ENCODE data around the gene LCN9. TPM values are rescaled to one million over a fixed set of nuclear protein-coding genes. Genes with fewer than 3 reads are reported as not detected.
A peak's percentile ranks its signal among the peaks of the same experiment; 100 is the strongest.

The LCN9 gene
- total and polyA plus RNA-seq, 9 of the 15 experiments (the other 6 are each of a cell fraction or from before 2014, with no cell fraction given), result not detected

GRCh38 chr9:135705376-135705775, 42.3 kb downstream of the LCN9 start:
- H3K36me3 ChIP-seq (ENCODE audit: control insufficient read depth, insufficient read depth, low read length), result no peaks in the 10 kb centered on the region
- no peak overlapping the region for H3K9ac ChIP-seq (ENCODE audit: insufficient read depth in 1 of 2, low read depth in 2 of 2, low read length in 2 of 2)
- POLR2A ChIA-PET, result no interaction called here
- FAIRE-seq, result no peak
- no peak for DNase-seq (ENCODE audit: extremely low read depth in 1 of 4, low spot score in 3 of 4)
- in situ Hi-C loops (cut with MboI), result no loop called here
- intact Hi-C loops (cut with micrococcal nuclease), result loop anchor here (10.0 kb wide), 1 partner anchor 89 kb away; no protein-coding TSS in a partner anchor
- CTCF ChIA-PET (ENCODE audit: low intra/inter-chr PET ratio), result no interaction called here
- peak; percentile 31; the same call in 1 of the 2 replicates for TF ChIP-seq NFIC (IDR thresholded peaks at IDR 0.05)
- TF ChIP-seq BDP1 (IDR thresholded peaks at IDR 0.05; ENCODE audit: insufficient read depth, insufficient read length), result no peak
- no peaks in the 10 kb centered on the region for H3K79me2 ChIP-seq (ENCODE audit: control insufficient read depth, insufficient read depth, low read length)
- BruUV-seq (replicated peaks), result no TSS peak
- H3K27ac ChIP-seq (ENCODE audit: extremely low read depth, low read depth, low read length), result no peak overlapping the region
- no peak overlapping the region for H3K4me2 ChIP-seq (ENCODE audit: insufficient read depth, low read length)
- ATAC-seq, result no peak
- no peaks in the 10 kb centered on the region for H3K9me1 ChIP-seq (ENCODE audit: control insufficient read depth, insufficient read depth, low read length)
- peaks cover 0 to 37% of the 10 kb centered on the region in 2 experiments; a peak in 2 of 5 replicates for H3K4me1 ChIP-seq (replicated peaks in 1 of 2; ENCODE audit: control insufficient read depth in 2 of 2, insufficient read depth in 2 of 2, low read length in 2 of 2)
- H2AFZ ChIP-seq (ENCODE audit: low read depth, low read length), result no peak overlapping the region
- peaks cover 3% of the 10 kb centered on the region for H4K20me1 ChIP-seq (replicated peaks; ENCODE audit: control insufficient read depth, insufficient read depth, low read length)
- WGBS (ENCODE audit: insufficient coverage, low coverage, missing lambda C conversion rate), result 14% methylated on average over 14 of the region's 14 CpGs
- no peaks in the 10 kb centered on the region for H3K9me3 ChIP-seq (replicated peaks; ENCODE audit: control insufficient read depth, insufficient read depth, low read depth, low read length)
- H3K4me3 ChIP-seq, result no peak overlapping the region
- peaks cover 5 to 40% of the 10 kb centered on the region in 2 experiments; a peak in 4 of 5 replicates for H3K27me3 ChIP-seq (ENCODE audit: control insufficient read depth in 2 of 2, insufficient read depth in 2 of 2, low read length in 2 of 2)

GRCh38 chr9:135706288-135706687, 43.2 kb downstream of the LCN9 start:
- peaks cover 5 to 47% of the 10 kb centered on the region in 2 experiments; a peak in 4 of 5 replicates for H3K27me3 ChIP-seq (ENCODE audit: control insufficient read depth in 2 of 2, insufficient read depth in 2 of 2, low read length in 2 of 2)
- no peak for TF ChIP-seq GABPA (tag; conservative IDR thresholded peaks at IDR 0.05; ENCODE audit: low read depth)
- no peak for TF ChIP-seq MCM7 (IDR thresholded peaks at IDR 0.05)
- no peak for TF ChIP-seq FOXJ3 (CRISPR knock-in tag; IDR thresholded peaks at IDR 0.05)
- TF ChIP-seq TRIM28 (IDR thresholded peaks at IDR 0.05), result no peak
- TF ChIP-seq SPI1 (IDR thresholded peaks at IDR 0.05; ENCODE audit: borderline replicate concordance, low read depth, low read length), result no peak
- no peak for TF ChIP-seq U2AF1 (optimal IDR thresholded peaks at IDR 0.05; ENCODE audit: low read depth, low read length)
- TF ChIP-seq ZNF445 (CRISPR knock-in tag; IDR thresholded peaks at IDR 0.05; ENCODE audit: low read depth), result no peak
- TF ChIP-seq ZNF644 (tag; IDR thresholded peaks at IDR 0.05; ENCODE audit: low read depth), result no peak
- TF ChIP-seq TEAD2 (tag; IDR thresholded peaks at IDR 0.05), result no peak
- FAIRE-seq (no peak), ATAC-seq (no peak), DNase-seq (ENCODE audit: extremely low read depth in 1 of 4, low spot score in 3 of 4) (no peak)
- in situ Hi-C loops (cut with MboI) (no loop called here), intact Hi-C loops (cut with micrococcal nuclease) (loop anchor here (10.0 kb wide), 1 partner anchor 89 kb away; no protein-coding TSS in a partner anchor)
- no peaks in the 10 kb centered on the region for H3K9me3 ChIP-seq (replicated peaks; ENCODE audit: control insufficient read depth, insufficient read depth, low read depth, low read length)
- H3K36me3 ChIP-seq (ENCODE audit: control insufficient read depth, insufficient read depth, low read length), result no peaks in the 10 kb centered on the region
- peaks cover 0 to 30% of the 10 kb centered on the region in 2 experiments; a peak in 2 of 5 replicates for H3K4me1 ChIP-seq (replicated peaks in 1 of 2; ENCODE audit: control insufficient read depth in 2 of 2, insufficient read depth in 2 of 2, low read length in 2 of 2)
- BruUV-seq (replicated peaks), result no TSS peak
- no peak overlapping the region for H3K27ac ChIP-seq (ENCODE audit: extremely low read depth, low read depth, low read length)
- H3K9ac ChIP-seq (ENCODE audit: insufficient read depth in 1 of 2, low read depth in 2 of 2, low read length in 2 of 2), result no peak overlapping the region; a peak in 1 of 4 replicates
- H3K4me3 ChIP-seq, result no peak overlapping the region
- ChIA-PET POLR2A (interaction anchor here (0.6 kb wide), 1 partner anchor 822 kb away, joined by 3 read pairs; no protein-coding TSS in a partner anchor), CTCF (ENCODE audit: low intra/inter-chr PET ratio) (no interaction called here)
- no peaks in the 10 kb centered on the region for H3K9me1 ChIP-seq (ENCODE audit: control insufficient read depth, insufficient read depth, low read length)
- 3% methylated on average over 7 of the region's 9 CpGs for WGBS (ENCODE audit: insufficient coverage, low coverage, missing lambda C conversion rate)
- H2AFZ ChIP-seq (ENCODE audit: low read depth, low read length), result no peak overlapping the region
- peaks cover 3% of the 10 kb centered on the region for H4K20me1 ChIP-seq (replicated peaks; ENCODE audit: control insufficient read depth, insufficient read depth, low read length)
- no peak overlapping the region for H3K4me2 ChIP-seq (ENCODE audit: insufficient read depth, low read length)
- no peaks in the 10 kb centered on the region for H3K79me2 ChIP-seq (ENCODE audit: control insufficient read depth, insufficient read depth, low read length)

Measured in K562 (cell line).